OCI-LY3 (cell line): ENCODE data around the gene RBMS3.

Source experiments
- H2AFZ ChIP-seq: fragments of 200-600, 300-600 bp; shearing (Covaris generic); 2 replicates; pipeline ENCODE4 v1.6.0; 2014; ENCODE audit warnings: antibody characterized with exemption, low read depth, low read length
- H3K27ac ChIP-seq: fragments of 200-600, 300-600 bp; sonication (generic); 2 replicates; pipeline ENCODE4 v1.5.1; 2014; ENCODE audit warnings: mild to moderate bottlenecking, low read length, moderate library complexity, mixed read lengths
- H3K27me3 ChIP-seq: fragments of 200-600, 300-600 bp; sonication (generic); 2 replicates; pipeline ENCODE4 v1.6.1; 2014; ENCODE audit warnings: low read depth, low read length, mixed read lengths
- H3K36me3 ChIP-seq: fragments of 200-600, 300-600 bp; sonication (generic); replicated peaks from 2 replicates; pipeline ENCODE3; 2014; ENCODE audit warnings: low read depth, low read length, mixed read lengths
- H3K4me1 ChIP-seq: fragments of 300-600, 200-600 bp; sonication (generic); 2 replicates; pipeline ENCODE4 v1.6.1; 2014; ENCODE audit warnings: low read length, mixed read lengths
- H3K4me2 ChIP-seq: fragments of 200-600, 300-600 bp; sonication (generic); 2 replicates; pipeline ENCODE4 v1.6.1; 2014; ENCODE audit warnings: low read length, mixed read lengths
- H3K4me3 ChIP-seq: fragments of 300-600, 200-600 bp; sonication (generic); 2 replicates; pipeline ENCODE4 v1.5.1; 2014; ENCODE audit warnings: antibody characterized with exemption, mild to moderate bottlenecking, low read length, moderate library complexity
- H3K79me2 ChIP-seq: fragments of 300-600, 200-600 bp; shearing (Covaris generic); 2 replicates; pipeline ENCODE4 v1.6.1; 2014; ENCODE audit warnings: mild to moderate bottlenecking, low read length, mixed read lengths
- H3K9ac ChIP-seq: fragments of 300-600, 200-600 bp; shearing (Covaris generic); 2 replicates; pipeline ENCODE4 v1.6.0; 2014; ENCODE audit warnings: mild to moderate bottlenecking, low read length, moderate library complexity
- H3K9me3 ChIP-seq: fragments of 200-600, 300-600 bp; shearing (Covaris generic); 2 replicates; pipeline ENCODE4 v1.6.1; 2014; ENCODE audit warnings: low read length, mixed read lengths; ENCODE audit not compliant: insufficient read depth
- H4K20me1 ChIP-seq: fragments of 200-600, 300-600 bp; sonication (generic); 2 replicates; pipeline ENCODE4 v1.6.1; 2016; ENCODE audit warnings: low read length, mixed read lengths; ENCODE audit not compliant: insufficient read depth
- CTCF ChIP-seq: fragments of 200-600, 300-600 bp; sonication (generic); IDR thresholded peaks from 2 replicates; pipeline ENCODE4 v1.5.1; 2014; ENCODE audit warnings: antibody characterized with exemption, low read length, low read depth
- EZH2phosphoT487 ChIP-seq: fragments of 200-600 bp; shearing (Covaris generic); IDR thresholded peaks from 2 replicates; pipeline ENCODE4 v1.6.1; 2018; ENCODE audit warnings: antibody characterized with exemption, mixed run types, low read depth

RBMS3 gene

GRCh38 chr3:29822071-29822470 is 541.2 kb downstream of the RBMS3 start:
- Histone ChIP-seq H3K9ac (no peak overlapping the region), H3K79me2 (no peaks in the 10 kb centered on the region), H3K4me3 (no peak overlapping the region), H3K4me2 (no peak overlapping the region), H3K36me3 (peaks cover 12% of the 10 kb centered on the region), H3K9me3 (peaks cover 14% of the 10 kb centered on the region), H3K4me1 (peaks cover 20% of the 10 kb centered on the region), H3K27ac (no peak overlapping the region), H4K20me1 (no peaks in the 10 kb centered on the region), H2AFZ (no peak overlapping the region), H3K27me3 (no peaks in the 10 kb centered on the region)
- no peak for TF ChIP-seq CTCF
- TF ChIP-seq EZH2phosphoT487, result no peak

- peaks cover 14% of the 10 kb centered on the region for H3K9me3 ChIP-seq
- TF ChIP-seq EZH2phosphoT487, result no peak
- no peak for TF ChIP-seq CTCF
- peaks cover 12% of the 10 kb centered on the region for H3K36me3 ChIP-seq
- H3K4me3 ChIP-seq, result no peak overlapping the region
- no peaks in the 10 kb centered on the region for H3K27me3 ChIP-seq
- H3K9ac ChIP-seq, result no peak overlapping the region
- H2AFZ ChIP-seq, result no peak overlapping the region
- H4K20me1 ChIP-seq, result no peaks in the 10 kb centered on the region
- H3K4me1 ChIP-seq, result peaks cover 24% of the 10 kb centered on the region
- no peaks in the 10 kb centered on the region for H3K79me2 ChIP-seq
- no peak overlapping the region for H3K4me2 ChIP-seq
- H3K27ac ChIP-seq, result no peak overlapping the region
These were observed 542.4 kb downstream of the RBMS3 start for GRCh38 chr3:29823233-29823632.

- H3K27ac ChIP-seq, result no peak overlapping the region
- TF ChIP-seq EZH2phosphoT487, result no peak
- TF ChIP-seq CTCF, result no peak
- peaks cover 10% of the 10 kb centered on the region; the same call in 1 of the 2 replicates for H3K9me3 ChIP-seq
- H3K36me3 ChIP-seq, result peaks cover 8% of the 10 kb centered on the region
- H3K4me2 ChIP-seq, result no peak overlapping the region
- H4K20me1 ChIP-seq, result no peaks in the 10 kb centered on the region
- peaks cover 23% of the 10 kb centered on the region for H3K4me1 ChIP-seq
- H3K79me2 ChIP-seq, result no peaks in the 10 kb centered on the region
- no peak overlapping the region for H3K4me3 ChIP-seq
- no peak overlapping the region for H3K9ac ChIP-seq
- no peak overlapping the region for H2AFZ ChIP-seq
- H3K27me3 ChIP-seq, result no peaks in the 10 kb centered on the region
These were observed 545.8 kb downstream of the RBMS3 start for GRCh38 chr3:29826712-29827111.

- no peak overlapping the region for H3K4me2 ChIP-seq
- H3K36me3 ChIP-seq, result peaks cover under 1% of the 10 kb centered on the region
- H3K27ac ChIP-seq, result no peak overlapping the region
- H3K9ac ChIP-seq, result no peak overlapping the region
- H3K4me1 ChIP-seq, result peaks cover 13% of the 10 kb centered on the region
- no peaks in the 10 kb centered on the region for H3K79me2 ChIP-seq
- no peak overlapping the region for H3K4me3 ChIP-seq
- no peaks in the 10 kb centered on the region for H4K20me1 ChIP-seq
- H3K9me3 ChIP-seq, result 0 out of 2 replicates have a peak, but pooled peaks cover under 1% of the 10 kb centered on the region
- TF ChIP-seq CTCF (no peak), EZH2phosphoT487 (no peak)
- H2AFZ ChIP-seq, result no peak overlapping the region
- H3K27me3 ChIP-seq, result no peaks in the 10 kb centered on the region
These were observed 546.9 kb downstream of the RBMS3 start for GRCh38 chr3:29827756-29828155.
